ENCODE results near the gene FYTTD1. TPM values are rescaled to one million over a fixed set of nuclear protein-coding genes. Genes with fewer than 3 reads are reported as not detected.

The FYTTD1 gene
- total and polyA plus RNA-seq, 2 of the 4 experiments (the other 2 are of a cell fraction), result 20.4 to 50.2 TPM

- no peak overlapping the region for H3K14ac ChIP-seq (replicated peaks; ENCODE audit: low read depth, low read length)
- POLR2A ChIA-PET (ENCODE audit: unreplicated experiment), result no interaction called here
- no TSS peak for BruUV-seq (replicated peaks)
- no peak overlapping the region for H4K5ac ChIP-seq (ENCODE audit: low read depth, low read length)
- H2AFZ ChIP-seq (replicated peaks; ENCODE audit: low read length, poor library complexity), result no peak overlapping the region
- WGBS, 2 experiments (ENCODE audit: extremely low coverage in 2 of 2, insufficient read length in 1 of 2), result no CpG with 5 or more reads among the region's 4 CpGs
- no peak overlapping the region for H3K4me2 ChIP-seq (ENCODE audit: low read depth, low read length)
- H3K9ac ChIP-seq (ENCODE audit: low read depth, low read length), result no peak overlapping the region
- H4K20me1 ChIP-seq (ENCODE audit: insufficient read depth, low read length), result peaks cover 36% of the 10 kb centered on the region
- H4K8ac ChIP-seq (ENCODE audit: low read depth in 2 of 2, low read length in 2 of 2), result no peak overlapping the region
- H3K18ac ChIP-seq (ENCODE audit: low read depth, low read length), result no peak overlapping the region
- no peak overlapping the region for H3K27ac ChIP-seq (ENCODE audit: insufficient read depth, low read length)
- no peaks in the 10 kb centered on the region for H3K9me3 ChIP-seq (ENCODE audit: control insufficient read depth, insufficient read depth, low read length)
- H3K79me1 ChIP-seq (ENCODE audit: low read depth in 1 of 2, low read length in 2 of 2), result peaks cover 13 to 50% of the 10 kb centered on the region in 2 experiments; a peak in 3 of 4 replicates
- no peak overlapping the region for H2BK120ac ChIP-seq (ENCODE audit: low read depth, low read length)
- dilution Hi-C loops (cut with HindIII; ENCODE audit: low sequenced_read_pairs, unreplicated experiment), result no loop called here
- no peak overlapping the region for H2BK5ac ChIP-seq (ENCODE audit: low read depth, low read length, poor library complexity, severe bottlenecking)
- H3K4ac ChIP-seq (ENCODE audit: low read depth, low read length), result no peak overlapping the region
- H3K9me1 ChIP-seq (ENCODE audit: insufficient read depth, low read length), result 0 out of 2 replicates have a peak, but pooled peaks cover 2% of the 10 kb centered on the region
- CTCF ChIA-PET, result no interaction called here
- ATAC-seq (ENCODE audit: low read depth) (no peak), DNase-seq (no peak)
- no peak overlapping the region for H2BK15ac ChIP-seq (ENCODE audit: low read depth, low read length)
- H2BK20ac ChIP-seq (ENCODE audit: low read depth, low read length), result no peak overlapping the region
- intact Hi-C loops (cut with micrococcal nuclease), result no loop called here
- no peaks in the 10 kb centered on the region for H3K36me3 ChIP-seq (ENCODE audit: control insufficient read depth, insufficient read depth, low read length)
- H4K91ac ChIP-seq (ENCODE audit: insufficient read depth, low read depth, low read length), result no peak overlapping the region
- TF ChIP-seq FOS (IDR thresholded peaks at IDR 0.05; ENCODE audit: low read depth, low read length), result no peak
- no peak for TF ChIP-seq USF2 (IDR thresholded peaks at IDR 0.05; ENCODE audit: low read depth, low read length)
- no peak for TF ChIP-seq NFE2L2 (IDR thresholded peaks at IDR 0.05; ENCODE audit: low read depth, low read length)
- in situ Hi-C loops (cut with MboI; ENCODE audit: low sequenced_read_pairs), result no loop called here
- H3K56ac ChIP-seq (ENCODE audit: extremely low read depth, insufficient read depth, low read length), result no peak overlapping the region
- no peak overlapping the region for H2AK9ac ChIP-seq (replicated peaks; ENCODE audit: low read depth, low read length, poor library complexity)
- H2AK5ac ChIP-seq (ENCODE audit: low read depth, low read length), result no peak overlapping the region
- H3K23ac ChIP-seq (ENCODE audit: low read depth, low read length), result no peak overlapping the region
- H3K27me3 ChIP-seq (ENCODE audit: control insufficient read depth, insufficient read depth, low read length), result no peaks in the 10 kb centered on the region
- H3K4me1 ChIP-seq (ENCODE audit: control insufficient read depth, insufficient read depth, low read length), result peaks cover 7% of the 10 kb centered on the region; the same call in 1 of the 2 replicates
- no peak overlapping the region for H3K4me3 ChIP-seq (ENCODE audit: insufficient read depth, low read depth, low read length)
These were observed 64.7 kb downstream of the FYTTD1 start for GRCh38 chr3:197814372-197814771.
